HepG2 (cell line): Measurements from ENCODE around the gene CXCL17. TPM values are rescaled to one million over a fixed set of nuclear protein-coding genes. Genes with fewer than 3 reads are reported as not detected.

Experiments
- CENPX ChIP-seq: sonication (generic); formaldehyde crosslinking; IDR thresholded peaks from 2 replicates; pipeline ENCODE4 v1.9.0; 2021; ENCODE audit warnings: mild to moderate bottlenecking, missing genetic modification reagents, moderate library complexity
- HNRNPLL ChIP-seq: fragments of 200-400 bp; formaldehyde crosslinking; IDR thresholded peaks from 2 replicates; pipeline ENCODE4 v1.6.1; 2017; ENCODE audit warnings: mild to moderate bottlenecking, low read depth, low read length; ENCODE audit not compliant: poor library complexity, severe bottlenecking
- HOXA3 ChIP-seq: sonication (generic); formaldehyde crosslinking; IDR thresholded peaks from 2 replicates; pipeline ENCODE4 v1.5.0; 2020; ENCODE audit warnings: missing genetic modification reagents
- JARID2 ChIP-seq: sonication (generic); formaldehyde crosslinking; IDR thresholded peaks from 2 replicates; pipeline ENCODE4 v1.8.1; 2023; ENCODE audit warnings: missing genetic modification reagents, inconsistent platforms; ENCODE audit not compliant: insufficient replicate concordance
- PCBP2 ChIP-seq: fragments of 200-400 bp; formaldehyde crosslinking; optimal IDR thresholded peaks from 2 replicates; pipeline ENCODE3; 2018; ENCODE audit warnings: low read length, low read depth; ENCODE audit not compliant: poor library complexity, severe bottlenecking
- PITX1 ChIP-seq: sonication (generic); formaldehyde crosslinking; IDR thresholded peaks from 2 replicates; pipeline ENCODE4 v1.5.1; 2020; ENCODE audit warnings: mild to moderate bottlenecking, missing genetic modification reagents
- RXRB ChIP-seq: IDR thresholded peaks from 2 replicates; pipeline ENCODE4 v1.6.1; 2016; ENCODE audit warnings: borderline replicate concordance, missing genetic modification reagents, missing compliant biosample characterization
- TRIM24 ChIP-seq: sonication (generic); formaldehyde crosslinking; IDR thresholded peaks from 2 replicates; pipeline ENCODE4 v1.8.0; 2022; ENCODE audit warnings: mild to moderate bottlenecking, missing genetic modification reagents
- TSC22D2 ChIP-seq: sonication (generic); formaldehyde crosslinking; IDR thresholded peaks from 2 replicates; pipeline ENCODE4 v1.5.1; 2020; ENCODE audit warnings: missing genetic modification reagents, mild to moderate bottlenecking, borderline replicate concordance
- ZFX ChIP-seq: sonication (generic); formaldehyde crosslinking; IDR thresholded peaks from 2 replicates; pipeline ENCODE4 v1.4.0; 2020; ENCODE audit warnings: mild to moderate bottlenecking, low read depth, missing genetic modification reagents, moderate library complexity
- ZFY ChIP-seq: sonication (generic); formaldehyde crosslinking; IDR thresholded peaks from 2 replicates; pipeline ENCODE4 v1.4.0; 2020; ENCODE audit warnings: missing genetic modification reagents
- ZNF260 ChIP-seq: sonication (generic); formaldehyde crosslinking; IDR thresholded peaks from 2 replicates; pipeline ENCODE4 v1.4.0; 2020; ENCODE audit warnings: missing genetic modification reagents, low read depth, mild to moderate bottlenecking, borderline replicate concordance
- ZNF263 ChIP-seq: sonication (generic); formaldehyde crosslinking; IDR thresholded peaks from 2 replicates; pipeline ENCODE4 v1.4.0; 2020; ENCODE audit warnings: missing genetic modification reagents
- ZNF879 ChIP-seq: sonication (generic); formaldehyde crosslinking; IDR thresholded peaks from 2 replicates; pipeline ENCODE4 v1.8.1; 2023; ENCODE audit warnings: missing genetic modification reagents
- polyA plus RNA-seq, 8 experiments: library from polyadenylated mRNA; depleted of rRNA in 3 of 8; stranded (reverse) in 7 of 8; unstranded in 1 of 8; fragments of >200 nt; fragmentation: Illumina TruSeq in 4 of 8; extraction: Trizol in 4 of 8; gene quantifications; 2 replicates each; pipeline versions ENCODE4 v1.2.1 to v1.2.3, GENCODE V29; 2011 to 2016; ENCODE audit warnings: low read depth in 4 of 8, missing spikeins in 1 of 8, mixed read lengths in 1 of 8; ENCODE audit not compliant: insufficient read depth in 1 of 8
- total RNA-seq, 5 experiments: library from RNA; depleted of rRNA; stranded (reverse); fragments of >200 nt; fragmentation: Illumina TruSeq; extraction: Trizol; gene quantifications; 2 replicates each; pipeline ENCODE4 v1.2.3, GENCODE V29; 2016; ENCODE audit warnings: low read depth in 1 of 5
- TF ChIP-seq, protein P1 (sequence below): IDR thresholded peaks from 2 replicates; pipeline ENCODE4 v1.6.1; 2016; ENCODE audit warnings: missing compliant biosample characterization, missing genetic modification reagents, borderline replicate concordance
- TF ChIP-seq, protein P2 (sequence below): sonication (generic); formaldehyde crosslinking; IDR thresholded peaks from 2 replicates; pipeline ENCODE4 v1.5.0; 2020; ENCODE audit warnings: mild to moderate bottlenecking, missing genetic modification reagents, moderate library complexity
- TF ChIP-seq, protein P3 (sequence below), 2 experiments: fragments of 450-650 bp in 1 of 2; sonication (generic) in 1 of 2; formaldehyde crosslinking; IDR thresholded peaks; 2 replicates each; pipeline versions ENCODE4 v1.5.0 to v1.8.0; 2020 to 2022; ENCODE audit warnings: mild to moderate bottlenecking in 1 of 2, missing genetic modification reagents in 1 of 2
- TF ChIP-seq, protein P4 (sequence below): sonication (generic); formaldehyde crosslinking; IDR thresholded peaks from 2 replicates; pipeline ENCODE4 v1.4.0; 2020; ENCODE audit warnings: mild to moderate bottlenecking, missing genetic modification reagents
- TF ChIP-seq, protein P5 (sequence below): sonication (generic); formaldehyde crosslinking; IDR thresholded peaks from 2 replicates; pipeline ENCODE4 v1.5.0; 2020; ENCODE audit warnings: missing genetic modification reagents

The CXCL17 gene
- total and polyA plus RNA-seq, 2 of the 13 experiments (the other 11 are each of a cell fraction or from before 2014, with no cell fraction given), result 0.12 TPM; not detected in 1

DNA sequence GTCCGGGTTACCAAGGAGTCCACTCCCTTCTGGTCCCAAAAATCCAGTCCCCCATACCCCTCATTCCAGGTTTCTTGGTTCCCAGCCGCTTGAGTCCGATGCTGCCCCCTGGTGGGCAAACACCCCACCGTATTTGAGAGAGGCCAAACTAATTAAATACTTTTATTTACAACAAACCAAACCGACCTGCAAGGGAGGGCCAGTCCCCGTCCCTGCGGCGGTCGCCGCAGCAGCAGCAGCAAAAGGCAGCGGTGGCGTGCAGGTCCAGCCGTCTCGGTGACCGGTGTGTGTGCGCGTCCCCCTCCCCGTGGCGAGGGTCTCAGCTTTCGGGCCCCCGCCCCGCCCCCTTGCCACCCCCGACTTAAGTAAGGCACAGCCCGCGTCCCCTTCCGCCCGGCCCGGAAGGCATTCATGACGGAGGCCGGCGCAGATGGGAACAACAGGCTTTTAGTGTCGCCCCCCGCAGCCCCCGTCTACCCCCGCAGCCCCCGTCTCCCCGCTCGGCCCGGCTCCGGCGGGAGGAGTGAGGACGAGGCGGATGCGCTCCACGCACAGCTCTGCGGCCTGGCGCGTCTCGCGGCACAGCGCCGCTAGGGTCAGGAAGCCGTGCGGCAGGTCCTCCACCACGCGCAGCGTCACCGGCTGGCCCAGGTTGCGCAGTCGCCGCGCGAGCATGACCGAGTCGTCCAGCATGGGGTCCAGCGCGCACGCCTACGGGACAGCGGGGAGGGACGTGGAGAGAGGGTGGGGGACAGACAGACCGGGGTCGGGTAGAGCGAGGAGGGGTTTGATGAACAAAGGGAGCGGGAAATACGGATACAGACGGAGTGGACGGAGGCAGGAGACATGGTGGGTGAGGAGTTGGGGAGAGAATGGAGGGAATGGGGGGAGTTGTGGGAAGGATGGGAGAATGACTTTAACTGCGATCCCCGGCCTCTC, 41.1 kb downstream of the CXCL17 start (continued):
- TF ChIP-seq PCBP2 (no peak), TRIM24 (no peak), TSC22D2 (CRISPR knock-in tag) (no peak), CENPX (CRISPR knock-in tag) (no peak), HNRNPLL (peak; percentile 79), ZNF263 (CRISPR knock-in tag) (no peak), ZNF260 (CRISPR knock-in tag) (no peak), ZFY (CRISPR knock-in tag) (peak; percentile 50; the same call in 1 of the 2 replicates), ZFX (CRISPR knock-in tag) (peak; percentile 42; the same call in 1 of the 2 replicates), PITX1 (CRISPR knock-in tag) (no peak), HOXA3 (CRISPR knock-in tag) (peak; percentile 58), RXRB (CRISPR knock-in tag) (no peak), ZNF879 (CRISPR knock-in tag) (no peak), JARID2 (CRISPR knock-in tag) (no peak)
- TF ChIP-seq, protein P1, sequence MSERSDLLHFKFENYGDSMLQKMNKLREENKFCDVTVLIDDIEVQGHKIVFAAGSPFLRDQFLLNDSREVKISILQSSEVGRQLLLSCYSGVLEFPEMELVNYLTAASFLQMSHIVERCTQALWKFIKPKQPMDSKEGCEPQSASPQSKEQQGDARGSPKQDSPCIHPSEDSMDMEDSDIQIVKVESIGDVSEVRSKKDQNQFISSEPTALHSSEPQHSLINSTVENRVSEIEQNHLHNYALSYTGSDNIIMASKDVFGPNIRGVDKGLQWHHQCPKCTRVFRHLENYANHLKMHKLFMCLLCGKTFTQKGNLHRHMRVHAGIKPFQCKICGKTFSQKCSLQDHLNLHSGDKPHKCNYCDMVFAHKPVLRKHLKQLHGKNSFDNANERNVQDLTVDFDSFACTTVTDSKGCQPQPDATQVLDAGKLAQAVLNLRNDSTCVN, result no peak
- TF ChIP-seq, protein P2, sequence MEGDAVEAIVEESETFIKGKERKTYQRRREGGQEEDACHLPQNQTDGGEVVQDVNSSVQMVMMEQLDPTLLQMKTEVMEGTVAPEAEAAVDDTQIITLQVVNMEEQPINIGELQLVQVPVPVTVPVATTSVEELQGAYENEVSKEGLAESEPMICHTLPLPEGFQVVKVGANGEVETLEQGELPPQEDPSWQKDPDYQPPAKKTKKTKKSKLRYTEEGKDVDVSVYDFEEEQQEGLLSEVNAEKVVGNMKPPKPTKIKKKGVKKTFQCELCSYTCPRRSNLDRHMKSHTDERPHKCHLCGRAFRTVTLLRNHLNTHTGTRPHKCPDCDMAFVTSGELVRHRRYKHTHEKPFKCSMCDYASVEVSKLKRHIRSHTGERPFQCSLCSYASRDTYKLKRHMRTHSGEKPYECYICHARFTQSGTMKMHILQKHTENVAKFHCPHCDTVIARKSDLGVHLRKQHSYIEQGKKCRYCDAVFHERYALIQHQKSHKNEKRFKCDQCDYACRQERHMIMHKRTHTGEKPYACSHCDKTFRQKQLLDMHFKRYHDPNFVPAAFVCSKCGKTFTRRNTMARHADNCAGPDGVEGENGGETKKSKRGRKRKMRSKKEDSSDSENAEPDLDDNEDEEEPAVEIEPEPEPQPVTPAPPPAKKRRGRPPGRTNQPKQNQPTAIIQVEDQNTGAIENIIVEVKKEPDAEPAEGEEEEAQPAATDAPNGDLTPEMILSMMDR, result peak; percentile 71
- TF ChIP-seq, protein P3, sequence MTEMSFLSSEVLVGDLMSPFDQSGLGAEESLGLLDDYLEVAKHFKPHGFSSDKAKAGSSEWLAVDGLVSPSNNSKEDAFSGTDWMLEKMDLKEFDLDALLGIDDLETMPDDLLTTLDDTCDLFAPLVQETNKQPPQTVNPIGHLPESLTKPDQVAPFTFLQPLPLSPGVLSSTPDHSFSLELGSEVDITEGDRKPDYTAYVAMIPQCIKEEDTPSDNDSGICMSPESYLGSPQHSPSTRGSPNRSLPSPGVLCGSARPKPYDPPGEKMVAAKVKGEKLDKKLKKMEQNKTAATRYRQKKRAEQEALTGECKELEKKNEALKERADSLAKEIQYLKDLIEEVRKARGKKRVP (CRISPR knock-in tag; IDR thresholded peaks at IDR 0.05), result 0 out of 4 replicates have a peak, but pooled peaks of 1 of the 2 experiments have one; percentile 15
- TF ChIP-seq, protein P4, sequence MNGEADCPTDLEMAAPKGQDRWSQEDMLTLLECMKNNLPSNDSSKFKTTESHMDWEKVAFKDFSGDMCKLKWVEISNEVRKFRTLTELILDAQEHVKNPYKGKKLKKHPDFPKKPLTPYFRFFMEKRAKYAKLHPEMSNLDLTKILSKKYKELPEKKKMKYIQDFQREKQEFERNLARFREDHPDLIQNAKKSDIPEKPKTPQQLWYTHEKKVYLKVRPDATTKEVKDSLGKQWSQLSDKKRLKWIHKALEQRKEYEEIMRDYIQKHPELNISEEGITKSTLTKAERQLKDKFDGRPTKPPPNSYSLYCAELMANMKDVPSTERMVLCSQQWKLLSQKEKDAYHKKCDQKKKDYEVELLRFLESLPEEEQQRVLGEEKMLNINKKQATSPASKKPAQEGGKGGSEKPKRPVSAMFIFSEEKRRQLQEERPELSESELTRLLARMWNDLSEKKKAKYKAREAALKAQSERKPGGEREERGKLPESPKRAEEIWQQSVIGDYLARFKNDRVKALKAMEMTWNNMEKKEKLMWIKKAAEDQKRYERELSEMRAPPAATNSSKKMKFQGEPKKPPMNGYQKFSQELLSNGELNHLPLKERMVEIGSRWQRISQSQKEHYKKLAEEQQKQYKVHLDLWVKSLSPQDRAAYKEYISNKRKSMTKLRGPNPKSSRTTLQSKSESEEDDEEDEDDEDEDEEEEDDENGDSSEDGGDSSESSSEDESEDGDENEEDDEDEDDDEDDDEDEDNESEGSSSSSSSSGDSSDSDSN (CRISPR knock-in tag), result peak; percentile 59; the same call in 1 of the 2 replicates
- TF ChIP-seq, protein P5, sequence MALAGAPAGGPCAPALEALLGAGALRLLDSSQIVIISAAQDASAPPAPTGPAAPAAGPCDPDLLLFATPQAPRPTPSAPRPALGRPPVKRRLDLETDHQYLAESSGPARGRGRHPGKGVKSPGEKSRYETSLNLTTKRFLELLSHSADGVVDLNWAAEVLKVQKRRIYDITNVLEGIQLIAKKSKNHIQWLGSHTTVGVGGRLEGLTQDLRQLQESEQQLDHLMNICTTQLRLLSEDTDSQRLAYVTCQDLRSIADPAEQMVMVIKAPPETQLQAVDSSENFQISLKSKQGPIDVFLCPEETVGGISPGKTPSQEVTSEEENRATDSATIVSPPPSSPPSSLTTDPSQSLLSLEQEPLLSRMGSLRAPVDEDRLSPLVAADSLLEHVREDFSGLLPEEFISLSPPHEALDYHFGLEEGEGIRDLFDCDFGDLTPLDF (CRISPR knock-in tag), result no peak
